Measurements from ENCODE around the gene CDK5RAP3.

GRCh38 chr17:47941246-47942095, 29.4 kb upstream of the CDK5RAP3 start, which contains the start of gene PNPO:
- TF ChIP-seq EZH2 (IDR thresholded peaks at IDR 0.05; ENCODE audit: low read length, missing control alignments) (no peak), CTCF (conservative IDR thresholded peaks at IDR 0.05 in 1 of 2, IDR thresholded peaks at IDR 0.05 in 1 of 2; ENCODE audit: low read depth in 1 of 2, low read length in 2 of 2) (no peak)
